A549 (cell line): ENCODE measurements around the gene CHN1. TPM values are rescaled to one million over a fixed set of nuclear protein-coding genes. Genes with fewer than 3 reads are reported as not detected.

Experiments
- ATAC-seq, 2 experiments: fragments of 200-7000 bp in 1 of 2; fragments of >200 bp in 1 of 2; cut with Nextera tagmentation in 1 of 2; cut with Tn5 transposase in 1 of 2; 3 replicates each; pipeline versions ENCODE4 v1.8.0 to v1.9.1; 2018 to 2020; ENCODE audit warnings: mild to moderate bottlenecking in 1 of 2, moderate library complexity in 1 of 2
- CTCF ChIA-PET: fragments of 300-600 bp; sonication (Branson Sonifier 250); formaldehyde crosslinking; extraction: SDS; loops from one replicate; lab custom pipeline; 2021; ENCODE audit warnings: antibody characterized with exemption, inconsistent platforms; lab: Yijun Ruan, JAX
- POLR2A ChIA-PET: fragments of 350-600 bp; formaldehyde crosslinking; extraction: SDS; loops from one replicate; lab custom pipeline; 2021; ENCODE audit warnings: antibody characterized with exemption, inconsistent platforms; lab: Yijun Ruan, JAX
- DNase-seq, 2 experiments: peaks; one replicate each; pipeline versions ENCODE4 v3.0.0 to v3.0.0-alpha.2; 2011 to 2016; ENCODE audit warnings: low read depth in 1 of 2, low spot score in 1 of 2
- FAIRE-seq: peaks from 2 replicates; lab custom pipeline; 2011; peaks lifted over from hg19 to GRCh38; lab: Jason Lieb, UNC
- H3K27ac ChIP-seq, 2 experiments: fragments of >200 bp; sonication (Bioruptor Twin); formaldehyde crosslinking; 3 replicates each; pipeline ENCODE4 v1.5.1; 2016 to 2017
- H3K4me1 ChIP-seq: fragments of >200 bp; sonication (Bioruptor Twin); formaldehyde crosslinking; 3 replicates; pipeline ENCODE4 v1.6.1; 2016
- H3K4me2 ChIP-seq: fragments of >200 bp; sonication (Bioruptor Twin); formaldehyde crosslinking; 3 replicates; pipeline ENCODE4 v1.6.1; 2016
- H3K4me3 ChIP-seq: fragments of >200 bp; sonication (Bioruptor Twin); formaldehyde crosslinking; 3 replicates; pipeline ENCODE4 v1.5.1; 2016
- H3K9me3 ChIP-seq: fragments of >200 bp; sonication (Bioruptor Twin); formaldehyde crosslinking; 3 replicates; pipeline ENCODE4 v1.6.1; 2016
- CBX8 ChIP-seq: fragments of 200-600 bp; sonication (generic); IDR thresholded peaks from 2 replicates; pipeline ENCODE4 v1.6.1; 2016
- CTCF ChIP-seq: fragments of >200 bp; sonication (Bioruptor Twin); formaldehyde crosslinking; IDR thresholded peaks from 3 replicates; pipeline ENCODE4 v1.5.1; 2016
- E2F6 ChIP-seq: IDR thresholded peaks from 2 replicates; pipeline ENCODE4 v1.6.1; 2012; ENCODE audit warnings: low read depth, borderline replicate concordance
- EHMT2 ChIP-seq: fragments of 200-600 bp; sonication (generic); IDR thresholded peaks from 2 replicates; pipeline ENCODE4 v1.6.1; 2016; ENCODE audit warnings: antibody characterized with exemption, low read depth, mild to moderate bottlenecking, moderate library complexity
- EP300 ChIP-seq, 2 experiments: fragments of >200 bp; sonication (Bioruptor Twin); formaldehyde crosslinking; IDR thresholded peaks; 2 replicates in 1 of 2; 3 replicates in 1 of 2; pipeline ENCODE4 v1.6.1; 2016 to 2017
- FOSB ChIP-seq: fragments of 250-450 bp; sonication (Bioruptor Pico); IDR thresholded peaks from 2 replicates; pipeline ENCODE4 v1.5.0; 2020; ENCODE audit warnings: mild to moderate bottlenecking, moderate library complexity
- HMGXB4 ChIP-seq: fragments of 250-450 bp; sonication (Bioruptor Pico); IDR thresholded peaks from 2 replicates; pipeline ENCODE4 v1.5.0; 2021; ENCODE audit warnings: mild to moderate bottlenecking, moderate library complexity, borderline replicate concordance
- HOXB13 ChIP-seq: fragments of 250-450 bp; sonication (Bioruptor Pico); IDR thresholded peaks from 2 replicates; pipeline ENCODE4 v1.5.0; 2020; ENCODE audit warnings: low read depth, mild to moderate bottlenecking, moderate library complexity
- JUNB ChIP-seq: fragments of >200 bp; sonication (Bioruptor Twin); formaldehyde crosslinking; IDR thresholded peaks from 2 replicates; pipeline ENCODE4 v1.6.1; 2016
- KDM1A ChIP-seq: fragments of 200-600 bp; sonication (generic); IDR thresholded peaks from 2 replicates; pipeline ENCODE4 v1.6.1; 2016; ENCODE audit warnings: low read depth, mild to moderate bottlenecking
- MAX ChIP-seq: IDR thresholded peaks from 2 replicates; pipeline ENCODE4 v1.6.1; 2012
- PBX3 ChIP-seq: IDR thresholded peaks from 2 replicates; pipeline ENCODE4 v1.6.1; 2012
- RAD21 ChIP-seq, 2 experiments: fragments of >200 bp in 1 of 2; sonication (Bioruptor Twin) in 1 of 2; formaldehyde crosslinking in 1 of 2; IDR thresholded peaks in 1 of 2; conservative IDR thresholded peaks in 1 of 2; 2 replicates in 1 of 2; 3 replicates in 1 of 2; pipeline ENCODE4 v1.6.1; 2012 to 2018; ENCODE audit warnings: inconsistent platforms in 1 of 2
- RCOR1 ChIP-seq: fragments of 150-350 bp; IDR thresholded peaks from 2 replicates; pipeline ENCODE4 v1.6.1; 2014; ENCODE audit warnings: antibody characterized with exemption, low read length, low read depth
- REST ChIP-seq: fragments of 200-600 bp; sonication (generic); IDR thresholded peaks from 2 replicates; pipeline ENCODE4 v1.6.1; 2016; ENCODE audit warnings: antibody characterized with exemption, mild to moderate bottlenecking, moderate library complexity
- RNF2 ChIP-seq: fragments of 200-600 bp; sonication (generic); IDR thresholded peaks from 2 replicates; pipeline ENCODE4 v1.6.1; 2016; ENCODE audit warnings: low read depth, mild to moderate bottlenecking, antibody characterized with exemption, moderate library complexity, borderline replicate concordance
- SREBF2 ChIP-seq: fragments of 450-650 bp; IDR thresholded peaks from 2 replicates; pipeline ENCODE4 v1.6.1; 2014; ENCODE audit warnings: mild to moderate bottlenecking, moderate library complexity
- USF2 ChIP-seq: fragments of 450-650 bp; IDR thresholded peaks from 2 replicates; pipeline ENCODE4 v1.6.1; 2014; ENCODE audit warnings: antibody characterized with exemption
- ZNF302 ChIP-seq: fragments of 250-450 bp; sonication (Bioruptor Pico); IDR thresholded peaks from 2 replicates; pipeline ENCODE4 v1.9.0; 2021; ENCODE audit warnings: inconsistent platforms, mild to moderate bottlenecking, moderate library complexity
- ZSCAN20 ChIP-seq: fragments of 250-450 bp; sonication (Bioruptor Pico); IDR thresholded peaks from 2 replicates; pipeline ENCODE4 v1.8.0; 2022; ENCODE audit warnings: mild to moderate bottlenecking, moderate library complexity
- WGBS: methylation state at CpG from one replicate; pipeline ENCODE4 v1.1.6; 2017; ENCODE audit errors: missing lambda C conversion rate; 5-methylcytosine and 5-hydroxymethylcytosine counted together
- polyA plus RNA-seq, 4 experiments: library from polyadenylated mRNA; depleted of rRNA in 3 of 4; stranded (reverse); fragments of >200 nt; fragmentation: RNase III in 1 of 4; extraction: RNeasy Plus Mini Kit Qiagen cat#74134 plus additional on column Dnase treatment in 1 of 4; gene quantifications; 2 replicates in 3 of 4; 3 replicates in 1 of 4; pipeline ENCODE4 v1.2.3, GENCODE V29; 2011 to 2017

The CHN1 gene
- polyA plus RNA-seq, 2 of the 4 experiments (the other 2 are of a cell fraction): 20.9 to 46.6 TPM

- POLR2A ChIA-PET: no interaction called here
- FAIRE-seq: no peak
- Histone ChIP-seq H3K4me3 (no peak overlapping the region), H3K27ac (no peak overlapping the region), H3K4me2 (no peak overlapping the region), H3K4me1 (no peaks in the 10 kb centered on the region), H3K9me3 (no peaks in the 10 kb centered on the region)
- no peak for DNase-seq
- TF ChIP-seq CBX8: no peak
- TF ChIP-seq EP300 (IDR thresholded peaks at IDR 0.05): no peak
- no peak for TF ChIP-seq ZSCAN20
- no peak for TF ChIP-seq SREBF2
- no peak for TF ChIP-seq USF2
- TF ChIP-seq CTCF: no peak
- TF ChIP-seq JUNB: no peak
- TF ChIP-seq MAX: no peak
- no peak for TF ChIP-seq PBX3
- no peak for TF ChIP-seq FOSB (CRISPR knock-in tag)
- TF ChIP-seq ZNF302 (CRISPR knock-in tag): no peak
- no peak for TF ChIP-seq HMGXB4
- TF ChIP-seq HOXB13: no peak
- TF ChIP-seq RCOR1: no peak
- TF ChIP-seq KDM1A: no peak
- no peak for TF ChIP-seq E2F6
- TF ChIP-seq RAD21 (conservative IDR thresholded peaks at IDR 0.05 in 1 of 2, IDR thresholded peaks at IDR 0.05 in 1 of 2): no peak
- no peak for TF ChIP-seq RNF2
- TF ChIP-seq EHMT2: no peak
- no peak for TF ChIP-seq REST
- no peak for ATAC-seq
- WGBS: 85% methylated on average over 3 of the region's 3 CpGs
- CTCF ChIA-PET: no interaction called here
Observed at GRCh38 chr2:174902506-174903263, 102.5 kb downstream of the CHN1 start.
